ENCODE measurements around the gene ZNF579.
"Not testable (repeated sequence)": the region's sequence is repeated elsewhere in the genome, so short reads cannot be mapped to it uniquely, and the experiment has no call there.

ZNF579 gene

DNA sequence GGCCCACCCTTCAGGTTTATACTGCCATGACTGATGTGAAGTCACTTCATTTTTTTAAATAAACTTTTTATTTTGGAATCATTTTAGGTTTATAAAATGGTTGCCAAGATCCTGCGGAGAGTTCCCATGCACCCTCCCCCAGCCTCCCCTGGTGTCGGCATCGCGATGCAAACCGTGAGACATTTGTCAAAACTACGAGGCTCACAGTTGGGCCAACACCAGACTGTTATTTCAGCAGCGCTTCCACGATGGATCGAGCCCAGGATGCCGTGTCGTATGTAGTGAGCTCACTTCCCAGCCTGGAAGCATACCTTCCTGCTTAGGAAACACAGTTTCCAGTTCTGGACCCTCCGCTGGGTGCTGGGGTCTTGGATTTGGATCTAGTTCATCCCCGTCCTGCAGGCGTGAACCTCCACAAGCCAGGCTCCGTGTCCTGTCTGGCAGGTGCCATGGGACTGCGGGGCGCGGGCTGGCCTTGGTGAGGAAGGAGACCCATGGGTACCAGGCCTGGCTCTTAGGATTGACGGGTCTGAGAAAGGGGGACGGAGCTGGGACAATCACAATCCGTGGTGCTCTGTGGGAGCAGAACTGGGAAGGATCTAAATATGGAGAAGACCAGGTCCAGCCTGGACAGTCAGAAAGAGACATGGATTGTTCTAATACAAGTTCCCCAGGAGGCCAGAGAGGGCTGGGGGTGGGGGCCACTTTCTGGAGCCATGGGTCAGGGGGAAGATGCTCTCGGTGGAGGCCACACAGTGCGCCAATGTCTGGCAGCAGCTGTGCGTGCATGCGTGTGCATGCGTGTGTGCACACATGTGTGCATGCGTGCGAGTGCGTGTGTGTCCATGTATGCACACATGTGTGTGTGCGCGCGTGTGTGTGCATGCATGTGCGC is 41.3 kb downstream of the ZNF579 start:
- DNase-seq = no peak

DNA sequence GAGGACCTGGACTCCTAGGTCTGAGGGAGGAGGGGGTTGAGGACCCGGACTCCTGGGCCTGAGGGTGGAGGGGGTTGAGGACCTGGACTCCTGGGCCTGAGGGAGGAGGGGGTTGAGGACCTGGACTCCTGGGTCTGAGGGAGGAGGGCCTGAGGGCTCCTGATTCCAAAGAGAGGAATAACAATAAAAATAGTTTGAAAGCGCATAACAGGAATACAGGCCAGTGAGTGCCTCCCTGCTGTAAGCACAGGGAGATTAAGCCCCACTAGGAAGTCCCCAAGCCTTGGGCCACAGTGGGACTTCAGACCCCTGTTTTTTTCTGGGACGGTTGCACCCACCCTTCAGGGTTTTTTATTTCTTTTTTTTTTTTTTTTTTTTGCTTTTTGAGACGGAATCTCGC is 42.5 kb downstream of the ZNF579 start:
- no peak for DNase-seq

DNA sequence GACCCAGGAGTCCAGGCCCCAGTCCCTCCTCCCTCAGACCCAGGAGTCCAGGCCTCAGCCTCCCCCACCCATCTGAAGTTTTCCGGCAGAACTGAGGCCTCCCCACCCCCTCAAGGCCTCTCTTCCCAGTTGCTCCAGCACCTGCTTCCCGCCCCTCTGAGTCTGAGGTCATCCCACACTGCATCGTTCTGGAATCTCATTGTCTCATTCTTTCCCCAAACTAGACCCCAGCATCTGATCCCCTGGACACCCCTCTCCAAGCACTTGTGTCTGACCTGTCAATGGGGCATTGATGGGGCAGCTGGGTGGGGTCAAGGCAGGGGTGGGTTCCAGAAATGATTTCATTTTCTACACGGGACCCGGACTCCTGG is 42.9 kb downstream of the ZNF579 start:
- DNase-seq = no peak

DNA sequence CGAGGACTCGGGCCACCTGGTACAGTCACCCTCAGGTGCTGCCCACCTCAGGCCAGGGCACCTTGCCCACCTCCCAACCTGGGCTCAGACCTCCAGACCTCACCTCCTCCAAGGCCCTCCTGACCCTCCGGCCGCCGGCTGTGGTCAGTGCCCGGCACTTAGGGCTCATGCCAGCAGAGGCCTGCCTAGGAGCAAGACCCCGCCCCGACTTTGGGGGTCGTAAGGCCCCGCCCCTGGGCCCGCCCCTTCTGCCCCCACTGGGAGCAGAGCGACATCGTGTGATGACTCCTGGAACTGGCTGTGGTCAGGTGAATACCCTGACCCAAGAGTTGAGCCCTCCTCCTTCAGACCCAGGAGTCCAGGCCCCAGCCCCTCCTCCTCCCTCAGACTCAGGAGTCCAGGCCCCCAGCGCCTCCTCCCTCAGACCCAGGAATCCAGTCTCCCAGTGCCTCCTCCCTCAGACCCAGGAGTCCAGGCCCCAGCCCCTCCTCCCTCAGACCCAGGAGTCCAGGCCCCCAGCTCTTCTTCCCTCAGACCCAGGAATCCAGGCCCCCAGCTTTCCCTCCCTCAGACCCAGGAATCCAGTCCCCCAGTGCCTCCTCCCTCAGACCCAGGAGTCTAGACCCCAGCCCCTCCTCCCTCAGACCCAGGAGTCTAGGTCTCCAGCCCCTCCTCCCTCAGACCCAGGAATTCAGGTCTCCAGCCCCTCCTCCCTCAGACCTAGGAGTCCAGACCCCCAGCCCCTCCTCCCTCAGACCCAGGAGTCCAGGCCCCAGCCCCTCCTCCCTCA is 43.5 kb downstream of the ZNF579 start, which contains the start of gene SBK2:
Gene SBK2, minus strand, starts transcription at position 183 of the 790 bp plus-strand sequence. CDS start 839 bp downstream, outside the sequence.
- no peak for DNase-seq

DNA sequence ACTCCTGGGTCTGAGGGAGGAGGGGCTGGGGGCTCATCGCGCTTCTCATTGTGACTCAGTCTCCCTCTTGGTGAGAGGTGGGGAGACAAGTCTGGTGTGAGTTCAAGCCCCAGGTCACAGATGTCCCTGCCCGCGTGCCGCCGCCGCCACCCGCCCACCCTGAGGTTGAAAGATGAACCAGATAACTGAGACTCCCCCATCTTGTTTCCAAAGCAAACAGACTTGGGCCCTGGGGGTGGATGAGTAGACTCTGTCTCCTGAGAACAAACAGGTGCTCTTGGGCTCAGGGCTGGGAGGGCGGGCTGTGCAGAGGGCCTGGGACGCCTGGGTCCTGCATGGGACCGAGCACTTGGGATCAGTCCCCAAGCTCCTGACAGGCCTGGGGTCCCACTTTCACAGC is 44.3 kb downstream of the ZNF579 start:
- no peak for DNase-seq

DNA sequence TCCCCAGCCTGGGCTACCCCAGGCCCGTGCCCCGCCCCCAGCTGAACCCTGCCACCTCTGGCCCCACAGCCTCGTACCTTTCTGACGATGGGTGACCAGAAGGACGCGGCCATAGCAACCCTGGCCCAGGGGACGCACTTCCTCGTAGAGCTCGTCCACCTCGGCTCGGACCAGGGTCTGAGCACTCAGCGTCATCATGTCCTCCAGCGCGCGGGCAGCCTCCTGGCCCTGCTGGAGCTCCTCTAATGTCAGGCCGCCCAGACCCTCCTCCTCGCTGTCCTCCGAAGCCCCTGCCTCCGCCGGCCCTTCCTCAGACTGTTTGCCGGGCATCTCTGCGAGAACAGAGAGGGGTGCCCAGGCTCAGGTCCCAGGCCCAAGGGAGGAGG is 44.7 kb downstream of the ZNF579 start:
- DNase-seq = no peak

DNA sequence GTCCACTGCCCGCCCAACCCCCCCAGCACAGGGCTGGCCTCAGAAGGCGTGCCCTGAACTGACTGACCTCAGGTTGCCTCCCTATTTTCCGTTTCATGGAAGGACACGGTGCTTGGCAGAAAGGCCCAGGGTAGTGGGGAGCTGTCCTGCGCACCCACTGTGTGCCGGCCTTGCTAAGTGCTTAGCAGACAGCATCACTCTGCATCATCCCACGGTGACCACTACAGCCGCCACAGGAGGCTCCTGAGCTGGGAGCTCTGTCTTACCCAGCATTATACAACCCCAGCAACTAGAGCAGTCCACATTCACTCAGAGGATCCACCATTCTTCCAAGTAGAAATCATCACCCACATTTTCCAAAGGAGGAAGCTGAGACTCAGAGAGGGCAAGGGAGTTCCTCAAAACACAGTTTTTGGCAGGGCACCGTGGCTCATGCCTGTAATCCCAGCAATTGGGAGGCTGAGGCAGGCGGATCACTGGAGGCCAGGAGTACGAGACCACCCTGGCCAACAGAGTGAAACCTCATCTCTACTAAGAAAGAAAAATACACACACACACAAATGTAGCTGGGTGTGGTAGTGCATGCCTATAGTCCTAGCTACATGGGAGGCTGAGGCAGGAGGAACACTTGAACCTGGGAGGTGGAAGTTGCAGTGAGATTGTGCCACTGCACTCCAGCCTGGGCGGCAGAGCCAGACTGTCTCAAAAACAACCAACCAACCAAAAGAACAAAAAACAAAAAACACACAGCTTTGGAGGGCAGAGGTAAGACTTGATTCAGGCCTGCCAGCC is 45.3 kb downstream of the ZNF579 start:
- no peak for DNase-seq

DNA sequence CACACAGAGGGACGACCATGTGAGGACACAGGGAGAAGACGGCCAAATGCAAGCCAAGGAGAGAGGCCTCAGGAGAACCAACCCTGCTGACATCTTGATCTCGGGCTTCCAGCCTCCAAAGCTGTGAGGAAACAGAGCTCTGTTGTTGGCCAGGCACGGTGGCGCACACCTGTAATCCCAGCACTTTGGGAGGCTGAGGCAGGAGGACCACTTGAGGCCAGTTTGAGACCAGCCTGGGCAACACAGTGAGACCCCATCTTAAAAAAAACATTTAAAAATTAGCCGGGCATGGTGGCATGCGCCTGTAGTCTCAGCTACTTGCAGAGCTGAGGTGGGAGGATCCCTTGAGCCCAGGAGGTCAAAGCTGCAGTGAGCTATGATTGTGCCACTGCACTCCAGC is 46.4 kb downstream of the ZNF579 start:
- not testable (repeated sequence) for DNase-seq

DNA sequence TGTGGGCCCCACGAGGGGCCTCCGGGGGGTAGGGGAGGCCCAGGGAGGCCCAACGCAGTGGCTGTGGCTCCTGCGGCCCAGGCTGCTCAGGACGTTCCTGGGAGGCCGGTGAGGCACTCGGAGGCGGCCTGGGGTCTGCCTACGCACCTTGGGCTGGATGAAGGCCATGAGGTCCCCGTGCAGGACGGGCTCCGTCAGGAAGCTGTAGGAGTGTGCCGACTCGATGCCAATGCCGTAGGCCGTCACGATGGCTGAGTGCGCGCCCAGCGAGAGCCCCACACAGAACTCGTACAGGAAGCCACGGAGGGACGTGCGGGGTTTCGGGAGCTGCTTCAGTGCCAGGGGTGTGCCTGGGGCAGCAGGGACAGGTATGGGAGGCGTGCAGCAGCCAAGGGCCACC is 49.7 kb downstream of the ZNF579 start:
- DNase-seq = no peak

DNA sequence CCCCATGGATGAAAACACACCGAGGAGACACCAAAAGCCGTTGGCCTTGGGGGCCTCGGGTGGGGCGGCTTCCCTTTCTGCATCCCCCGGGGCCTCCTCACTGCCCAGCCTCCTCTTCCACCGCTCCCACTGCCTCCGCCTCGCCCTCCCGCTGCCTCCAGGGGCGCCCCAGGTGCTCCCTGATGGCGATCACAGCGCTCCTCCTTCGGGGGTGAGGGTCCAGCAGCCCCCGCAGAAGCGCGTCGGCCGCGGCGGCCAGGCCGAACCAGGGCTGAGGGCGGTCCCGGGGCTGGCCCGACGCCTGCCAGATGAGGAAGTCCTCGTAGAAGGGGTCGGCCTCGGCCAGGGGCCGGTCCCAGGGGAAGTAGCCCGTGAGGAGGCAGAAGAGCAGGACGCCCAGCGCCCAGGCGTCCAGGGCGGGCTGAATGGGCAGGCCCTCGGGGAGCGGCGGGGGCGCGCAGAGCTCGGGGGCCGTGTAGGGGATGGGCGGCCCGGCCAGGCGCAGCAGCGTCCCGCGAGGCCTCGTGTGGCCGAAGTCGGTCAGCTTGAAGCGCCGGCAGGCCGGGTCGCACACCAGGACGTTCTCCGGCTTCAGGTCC is 50.9 kb downstream of the ZNF579 start:
- DNase-seq = no peak

DNA sequence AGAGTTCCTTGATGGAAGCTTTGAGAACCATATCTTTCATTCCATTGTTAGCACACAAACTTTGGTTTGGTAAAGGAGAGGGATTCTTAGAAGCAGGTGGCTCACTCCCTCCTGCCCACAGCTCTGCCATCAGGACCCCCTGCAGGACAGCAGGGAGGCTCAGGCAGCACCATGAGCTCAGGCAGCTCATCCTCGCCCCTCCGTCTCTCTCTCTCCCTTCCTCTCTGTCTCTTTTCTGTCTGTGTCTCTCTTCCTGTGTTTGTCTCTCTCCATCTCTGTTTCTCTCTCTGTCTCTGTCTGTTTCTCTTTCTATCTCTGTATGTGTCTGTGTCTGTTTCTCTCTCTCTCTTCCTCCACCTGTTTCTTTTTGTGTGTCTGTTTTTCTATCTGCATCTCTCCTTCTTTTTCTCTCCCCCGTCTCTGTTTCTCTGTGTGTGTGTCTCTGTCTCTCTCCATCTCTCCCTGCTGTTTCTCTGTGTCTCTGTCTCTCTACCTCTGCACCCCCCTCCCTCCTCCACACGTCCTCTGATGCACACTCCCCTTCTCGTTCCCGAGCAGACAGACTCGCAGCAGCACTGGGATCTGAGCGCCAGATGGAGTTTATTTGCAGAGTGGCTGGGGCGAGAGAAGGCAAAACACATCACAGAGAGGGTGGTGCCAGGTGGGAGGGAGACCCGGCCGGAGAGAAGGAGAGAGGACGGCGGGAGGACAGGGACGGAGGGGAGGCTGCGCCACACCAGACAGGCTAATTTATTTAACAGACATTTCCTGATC is 52.4 kb downstream of the ZNF579 start:
- DNase-seq = no peak

DNA sequence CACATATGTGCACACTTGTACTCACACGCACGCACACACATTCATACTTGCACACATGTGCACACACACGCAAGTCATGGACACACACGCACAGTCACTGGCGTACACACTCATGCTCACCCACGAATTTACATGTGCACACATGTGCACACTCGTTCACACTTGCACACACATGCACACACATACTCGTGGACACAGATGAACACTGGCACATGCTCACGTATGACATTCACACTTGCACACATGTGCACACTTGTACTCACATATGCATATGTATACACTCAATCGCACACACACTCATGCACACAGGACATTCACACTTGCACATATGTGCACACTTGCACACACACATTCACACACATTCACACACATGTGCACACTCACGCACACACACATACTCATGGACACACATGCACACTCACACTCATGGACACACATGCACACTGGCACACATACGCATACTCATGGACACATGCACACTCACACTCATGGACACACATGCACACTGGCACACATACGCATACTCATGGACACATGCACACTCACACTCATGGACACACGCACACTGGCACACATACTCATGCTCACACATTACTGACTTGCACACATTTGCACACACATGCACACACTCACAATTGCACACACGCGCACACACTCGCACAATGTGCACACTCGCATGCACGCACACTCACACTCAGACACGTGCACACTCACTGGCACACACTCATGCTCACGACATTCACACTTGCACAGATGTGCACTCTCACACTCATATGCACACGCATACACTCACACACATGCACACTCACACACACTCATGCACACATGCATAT is 53.2 kb downstream of the ZNF579 start:
- no peak for DNase-seq
